22Rv1 (cell line): Measurements from ENCODE around the gene MEDAG.

Source experiments
- ZFX ChIP-seq: fragments of 450-650 bp; IDR thresholded peaks from 2 replicates; pipeline ENCODE4 v1.6.1; 2017; ENCODE audit warnings: antibody characterized with exemption, borderline replicate concordance
- TF ChIP-seq, protein P1 (sequence below): fragments of 450-650 bp; IDR thresholded peaks from 2 replicates; pipeline ENCODE4 v1.5.1; 2017; ENCODE audit warnings: mild to moderate bottlenecking

DNA sequence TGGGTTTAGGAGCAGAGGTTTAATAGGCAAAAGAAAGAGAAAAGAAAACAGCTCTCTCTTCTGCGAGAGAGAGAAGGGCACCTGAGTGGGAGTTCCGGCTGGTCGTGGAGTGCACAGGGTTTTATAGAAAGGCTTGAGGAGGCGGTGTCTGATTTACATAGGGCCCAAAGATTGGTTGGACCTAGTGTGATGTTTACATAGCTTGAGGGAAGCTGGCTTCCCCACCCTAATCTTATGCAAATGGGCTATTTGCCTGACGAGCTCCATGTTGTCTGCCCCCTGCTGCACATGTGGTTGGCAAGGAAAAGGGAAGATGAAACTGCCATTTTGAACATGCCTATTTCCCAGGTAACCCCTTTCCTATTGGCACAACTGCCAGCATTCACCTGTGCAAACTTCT lies 21.5 kb upstream of the MEDAG start:
- TF ChIP-seq, protein P1, sequence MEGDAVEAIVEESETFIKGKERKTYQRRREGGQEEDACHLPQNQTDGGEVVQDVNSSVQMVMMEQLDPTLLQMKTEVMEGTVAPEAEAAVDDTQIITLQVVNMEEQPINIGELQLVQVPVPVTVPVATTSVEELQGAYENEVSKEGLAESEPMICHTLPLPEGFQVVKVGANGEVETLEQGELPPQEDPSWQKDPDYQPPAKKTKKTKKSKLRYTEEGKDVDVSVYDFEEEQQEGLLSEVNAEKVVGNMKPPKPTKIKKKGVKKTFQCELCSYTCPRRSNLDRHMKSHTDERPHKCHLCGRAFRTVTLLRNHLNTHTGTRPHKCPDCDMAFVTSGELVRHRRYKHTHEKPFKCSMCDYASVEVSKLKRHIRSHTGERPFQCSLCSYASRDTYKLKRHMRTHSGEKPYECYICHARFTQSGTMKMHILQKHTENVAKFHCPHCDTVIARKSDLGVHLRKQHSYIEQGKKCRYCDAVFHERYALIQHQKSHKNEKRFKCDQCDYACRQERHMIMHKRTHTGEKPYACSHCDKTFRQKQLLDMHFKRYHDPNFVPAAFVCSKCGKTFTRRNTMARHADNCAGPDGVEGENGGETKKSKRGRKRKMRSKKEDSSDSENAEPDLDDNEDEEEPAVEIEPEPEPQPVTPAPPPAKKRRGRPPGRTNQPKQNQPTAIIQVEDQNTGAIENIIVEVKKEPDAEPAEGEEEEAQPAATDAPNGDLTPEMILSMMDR = no peak
- no peak for TF ChIP-seq ZFX
